GM23338 (cell line): ENCODE measurements around the gene ELFN1. TPM values are rescaled to one million over a fixed set of nuclear protein-coding genes. Genes with fewer than 3 reads are reported as not detected.

ENCODE experiments used
- ATAC-seq: fragments of 200-7000 bp; cut with Tn5 transposase; 3 replicates; pipeline ENCODE4 v1.9.1; 2020
- DNase-seq: peaks from one replicate; pipeline ENCODE4 v3.0.0-alpha.2; 2015; ENCODE audit warnings: low spot score
- H2AFZ ChIP-seq: fragments of 200-600 bp; sonication (generic); 2 replicates; pipeline ENCODE4 v1.8.0; 2016; ENCODE audit warnings: antibody characterized with exemption, mild to moderate bottlenecking, moderate library complexity
- H3F3A ChIP-seq: fragments of 200-600 bp; sonication (generic); replicated peaks from 2 replicates; pipeline ENCODE4 v1.8.0; 2017; ENCODE audit warnings: antibody characterized with exemption, mixed run types, low read depth
- H3K27ac ChIP-seq: fragments of 200-600 bp; sonication (generic); 2 replicates; pipeline ENCODE4 v1.6.1; 2016; ENCODE audit warnings: low read depth
- H3K27me3 ChIP-seq: fragments of 200-600 bp; sonication (generic); 2 replicates; pipeline ENCODE4 v1.8.0; 2016; ENCODE audit warnings: mild to moderate bottlenecking, mixed run types, moderate library complexity; ENCODE audit not compliant: insufficient read depth
- H3K36me3 ChIP-seq: fragments of 200-600 bp; sonication (generic); 2 replicates; pipeline ENCODE4 v1.8.0; 2016; ENCODE audit warnings: mild to moderate bottlenecking; ENCODE audit not compliant: insufficient read depth
- H3K4me1 ChIP-seq: fragments of 200-600 bp; sonication (generic); 2 replicates; pipeline ENCODE4 v1.8.0; 2016; ENCODE audit warnings: mild to moderate bottlenecking, moderate library complexity; ENCODE audit not compliant: insufficient read depth
- H3K4me2 ChIP-seq: fragments of 200-600 bp; sonication (generic); 2 replicates; pipeline ENCODE4 v1.7.1; 2017; ENCODE audit warnings: mixed run types
- H3K4me3 ChIP-seq: fragments of 200-600 bp; sonication (generic); 2 replicates; pipeline ENCODE4 v1.6.1; 2016; ENCODE audit warnings: mixed run types
- H3K79me2 ChIP-seq: fragments of 200-600 bp; sonication (generic); replicated peaks from 2 replicates; pipeline ENCODE4 v1.8.0; 2017; ENCODE audit warnings: mild to moderate bottlenecking; ENCODE audit not compliant: insufficient read depth
- H3K9me2 ChIP-seq: fragments of 200-600 bp; sonication (generic); 2 replicates; pipeline ENCODE4 v1.8.0; 2017; ENCODE audit not compliant: insufficient read depth
- H4K20me1 ChIP-seq: fragments of 200-600 bp; sonication (generic); replicated peaks from 2 replicates; pipeline ENCODE4 v1.8.0; 2017; ENCODE audit warnings: mild to moderate bottlenecking; ENCODE audit not compliant: insufficient read depth
- H3K27ac Mint-ChIP-seq: 2 replicates; pipeline ENCODE4 v1.8.0; 2020; ENCODE audit warnings: inconsistent platforms, mild to moderate bottlenecking, moderate library complexity, mixed read lengths
- H3K27me3 Mint-ChIP-seq: 3 replicates; pipeline ENCODE4 v1.8.0; 2022; ENCODE audit warnings: low read depth, mild to moderate bottlenecking, moderate library complexity, mixed read lengths, inconsistent platforms; ENCODE audit not compliant: insufficient read depth, poor library complexity
- H3K36me3 Mint-ChIP-seq: 3 replicates; pipeline ENCODE4 v1.8.0; 2021; ENCODE audit warnings: low read depth, mild to moderate bottlenecking, inconsistent platforms, moderate library complexity, mixed read lengths
- H3K4me1 Mint-ChIP-seq: 3 replicates; pipeline ENCODE4 v1.8.0; 2020; ENCODE audit warnings: mild to moderate bottlenecking, inconsistent platforms, mixed read lengths
- H3K4me3 Mint-ChIP-seq: 3 replicates; pipeline ENCODE4 v1.8.0; 2021; ENCODE audit warnings: moderate library complexity, mild to moderate bottlenecking, inconsistent platforms, mixed read lengths
- H3K9me3 Mint-ChIP-seq: 3 replicates; pipeline ENCODE4 v1.8.0; 2020; ENCODE audit warnings: moderate library complexity, mild to moderate bottlenecking, inconsistent platforms, mixed read lengths
- CREB1 ChIP-seq: fragments of 250-450 bp; sonication (Bioruptor Pico); IDR thresholded peaks from 2 replicates; pipeline ENCODE4 v1.5.0; 2020; ENCODE audit warnings: low read depth, mild to moderate bottlenecking, moderate library complexity
- CTCF ChIP-seq, 2 experiments: fragments of 200-600 bp in 1 of 2; sonication (generic) in 1 of 2; conservative IDR thresholded peaks; 2 replicates each; pipeline versions ENCODE4 v1.5.1 to v1.6.1; 2016 to 2017; ENCODE audit warnings: antibody characterized with exemption in 2 of 2, low read depth in 2 of 2, mild to moderate bottlenecking in 2 of 2, moderate library complexity in 1 of 2
- ETS1 ChIP-seq: IDR thresholded peaks from 2 replicates; pipeline ENCODE4 v1.6.1; 2016; ENCODE audit warnings: antibody characterized with exemption
- EZH2 ChIP-seq: fragments of 200-600 bp; sonication (generic); IDR thresholded peaks from one replicate; pipeline ENCODE4 v1.8.0; 2017; ENCODE audit warnings: antibody characterized with exemption, mild to moderate bottlenecking, low read depth; ENCODE audit not compliant: unreplicated experiment
- EZH2phosphoT487 ChIP-seq: fragments of 200-600 bp; sonication (generic); IDR thresholded peaks from one replicate; pipeline ENCODE4 v1.8.1; 2018; ENCODE audit warnings: antibody characterized with exemption; ENCODE audit not compliant: unreplicated experiment
- JUNB ChIP-seq: IDR thresholded peaks from one replicate; pipeline ENCODE4 v1.6.1; 2016; ENCODE audit warnings: antibody characterized with exemption; ENCODE audit not compliant: unreplicated experiment
- NANOG ChIP-seq: IDR thresholded peaks from 2 replicates; pipeline ENCODE4 v1.6.1; 2016; ENCODE audit warnings: antibody characterized with exemption, borderline replicate concordance
- POLR2AphosphoS5 ChIP-seq: IDR thresholded peaks from 2 replicates; pipeline ENCODE4 v1.6.1; 2016; ENCODE audit warnings: antibody characterized with exemption, low read depth
- REST ChIP-seq: IDR thresholded peaks from one replicate; pipeline ENCODE4 v1.6.1; 2018; ENCODE audit warnings: antibody characterized with exemption; ENCODE audit not compliant: unreplicated experiment
- STAT1 ChIP-seq: IDR thresholded peaks from one replicate; pipeline ENCODE4 v1.6.1; 2016; ENCODE audit warnings: antibody characterized with exemption; ENCODE audit not compliant: unreplicated experiment
- ZNF114 ChIP-seq: fragments of 250-450 bp; sonication (Bioruptor Pico); IDR thresholded peaks from 2 replicates; pipeline ENCODE4 v1.5.0; 2020; ENCODE audit warnings: mild to moderate bottlenecking, moderate library complexity
- ZNF331 ChIP-seq: fragments of 250-450 bp; sonication (Bioruptor Pico); IDR thresholded peaks from 2 replicates; pipeline ENCODE4 v1.5.0; 2020; ENCODE audit warnings: low read depth, mild to moderate bottlenecking, moderate library complexity
- polyA plus RNA-seq: library from polyadenylated mRNA; unstranded; fragments of >200 nt; fragmentation: Nextera tagmentation; extraction: Ambion mirVana; gene quantifications from 2 replicates; pipeline ENCODE4 v1.2.1, GENCODE V29; 2016
- total RNA-seq: library from RNA; depleted of rRNA; stranded (reverse); fragments of >200 nt; shearing (Covaris generic); gene quantifications from 2 replicates; pipeline ENCODE4 v1.2.3, GENCODE V29; 2014
- TF ChIP-seq, protein P1 (sequence below): fragments of 250-450 bp; sonication (Bioruptor Pico); IDR thresholded peaks from 2 replicates; pipeline ENCODE4 v1.5.0; 2020; ENCODE audit warnings: mild to moderate bottlenecking, moderate library complexity

Gene ELFN1
- total and polyA plus RNA-seq, 2 experiments from 2014 or later: 0.08 to 3.5 TPM

GRCh38 chr7:1647961-1648672, 22.0 kb upstream of the ELFN1 start:
- H3K79me2 ChIP-seq: no peaks in the 10 kb centered on the region
- no peaks in the 10 kb centered on the region for H4K20me1 ChIP-seq
- H3F3A ChIP-seq: no peaks in the 10 kb centered on the region
- H3K4me3 ChIP-seq: no peak overlapping the region
- H3K4me2 ChIP-seq: no peak overlapping the region
- H3K36me3 Mint-ChIP-seq: no peaks in the 10 kb centered on the region
- H3K4me1 Mint-ChIP-seq: no peaks in the 10 kb centered on the region; the same call in 2 of the 3 replicates
- DNase-seq: no peak
- H3K9me2 ChIP-seq: no peaks in the 10 kb centered on the region
- peak overlapping the region; percentile 56; the same call in 1 of the 2 replicates for H2AFZ ChIP-seq
- no peak for TF ChIP-seq CREB1
- TF ChIP-seq STAT1: no peak
- TF ChIP-seq POLR2AphosphoS5: no peak
- TF ChIP-seq EZH2phosphoT487: no peak
- TF ChIP-seq, protein P1, sequence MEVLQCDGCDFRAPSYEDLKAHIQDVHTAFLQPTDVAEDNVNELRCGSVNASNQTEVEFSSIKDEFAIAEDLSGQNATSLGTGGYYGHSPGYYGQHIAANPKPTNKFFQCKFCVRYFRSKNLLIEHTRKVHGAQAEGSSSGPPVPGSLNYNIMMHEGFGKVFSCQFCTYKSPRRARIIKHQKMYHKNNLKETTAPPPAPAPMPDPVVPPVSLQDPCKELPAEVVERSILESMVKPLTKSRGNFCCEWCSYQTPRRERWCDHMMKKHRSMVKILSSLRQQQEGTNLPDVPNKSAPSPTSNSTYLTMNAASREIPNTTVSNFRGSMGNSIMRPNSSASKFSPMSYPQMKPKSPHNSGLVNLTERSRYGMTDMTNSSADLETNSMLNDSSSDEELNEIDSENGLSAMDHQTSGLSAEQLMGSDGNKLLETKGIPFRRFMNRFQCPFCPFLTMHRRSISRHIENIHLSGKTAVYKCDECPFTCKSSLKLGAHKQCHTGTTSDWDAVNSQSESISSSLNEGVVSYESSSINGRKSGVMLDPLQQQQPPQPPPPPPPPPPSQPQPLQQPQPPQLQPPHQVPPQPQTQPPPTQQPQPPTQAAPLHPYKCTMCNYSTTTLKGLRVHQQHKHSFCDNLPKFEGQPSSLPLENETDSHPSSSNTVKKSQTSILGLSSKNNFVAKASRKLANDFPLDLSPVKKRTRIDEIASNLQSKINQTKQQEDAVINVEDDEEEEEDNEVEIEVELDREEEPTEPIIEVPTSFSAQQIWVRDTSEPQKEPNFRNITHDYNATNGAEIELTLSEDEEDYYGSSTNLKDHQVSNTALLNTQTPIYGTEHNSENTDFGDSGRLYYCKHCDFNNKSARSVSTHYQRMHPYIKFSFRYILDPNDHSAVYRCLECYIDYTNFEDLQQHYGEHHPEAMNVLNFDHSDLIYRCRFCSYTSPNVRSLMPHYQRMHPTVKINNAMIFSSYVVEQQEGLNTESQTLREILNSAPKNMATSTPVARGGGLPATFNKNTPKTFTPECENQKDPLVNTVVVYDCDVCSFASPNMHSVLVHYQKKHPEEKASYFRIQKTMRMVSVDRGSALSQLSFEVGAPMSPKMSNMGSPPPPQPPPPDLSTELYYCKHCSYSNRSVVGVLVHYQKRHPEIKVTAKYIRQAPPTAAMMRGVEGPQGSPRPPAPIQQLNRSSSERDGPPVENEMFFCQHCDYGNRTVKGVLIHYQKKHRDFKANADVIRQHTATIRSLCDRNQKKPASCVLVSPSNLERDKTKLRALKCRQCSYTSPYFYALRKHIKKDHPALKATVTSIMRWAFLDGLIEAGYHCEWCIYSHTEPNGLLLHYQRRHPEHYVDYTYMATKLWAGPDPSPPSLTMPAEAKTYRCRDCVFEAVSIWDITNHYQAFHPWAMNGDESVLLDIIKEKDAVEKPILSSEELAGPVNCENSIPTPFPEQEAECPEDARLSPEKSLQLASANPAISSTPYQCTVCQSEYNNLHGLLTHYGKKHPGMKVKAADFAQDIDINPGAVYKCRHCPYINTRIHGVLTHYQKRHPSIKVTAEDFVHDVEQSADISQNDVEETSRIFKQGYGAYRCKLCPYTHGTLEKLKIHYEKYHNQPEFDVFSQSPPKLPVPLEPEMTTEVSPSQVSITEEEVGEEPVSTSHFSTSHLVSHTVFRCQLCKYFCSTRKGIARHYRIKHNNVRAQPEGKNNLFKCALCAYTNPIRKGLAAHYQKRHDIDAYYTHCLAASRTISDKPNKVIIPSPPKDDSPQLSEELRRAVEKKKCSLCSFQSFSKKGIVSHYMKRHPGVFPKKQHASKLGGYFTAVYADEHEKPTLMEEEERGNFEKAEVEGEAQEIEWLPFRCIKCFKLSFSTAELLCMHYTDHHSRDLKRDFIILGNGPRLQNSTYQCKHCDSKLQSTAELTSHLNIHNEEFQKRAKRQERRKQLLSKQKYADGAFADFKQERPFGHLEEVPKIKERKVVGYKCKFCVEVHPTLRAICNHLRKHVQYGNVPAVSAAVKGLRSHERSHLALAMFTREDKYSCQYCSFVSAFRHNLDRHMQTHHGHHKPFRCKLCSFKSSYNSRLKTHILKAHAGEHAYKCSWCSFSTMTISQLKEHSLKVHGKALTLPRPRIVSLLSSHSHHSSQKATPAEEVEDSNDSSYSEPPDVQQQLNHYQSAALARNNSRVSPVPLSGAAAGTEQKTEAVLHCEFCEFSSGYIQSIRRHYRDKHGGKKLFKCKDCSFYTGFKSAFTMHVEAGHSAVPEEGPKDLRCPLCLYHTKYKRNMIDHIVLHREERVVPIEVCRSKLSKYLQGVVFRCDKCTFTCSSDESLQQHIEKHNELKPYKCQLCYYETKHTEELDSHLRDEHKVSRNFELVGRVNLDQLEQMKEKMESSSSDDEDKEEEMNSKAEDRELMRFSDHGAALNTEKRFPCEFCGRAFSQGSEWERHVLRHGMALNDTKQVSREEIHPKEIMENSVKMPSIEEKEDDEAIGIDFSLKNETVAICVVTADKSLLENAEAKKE (CRISPR knock-in tag): no peak
- TF ChIP-seq ZNF331 (CRISPR knock-in tag): no peak
- TF ChIP-seq NANOG: no peak
- TF ChIP-seq REST: no peak
- TF ChIP-seq EZH2: no peak
- no peak for TF ChIP-seq ZNF114 (CRISPR knock-in tag)
- TF ChIP-seq JUNB: no peak
- TF ChIP-seq CTCF (conservative IDR thresholded peaks at IDR 0.05; ENCODE audit: low read depth in 2 of 2): no peak
- TF ChIP-seq ETS1: no peak
- no peak overlapping the region for H3K27ac Mint-ChIP-seq
- H3K9me3 Mint-ChIP-seq: no peaks in the 10 kb centered on the region
- no peak overlapping the region for H3K4me3 Mint-ChIP-seq
- no peaks in the 10 kb centered on the region for H3K27me3 ChIP-seq
- H3K27me3 Mint-ChIP-seq: peaks cover 9% of the 10 kb centered on the region
- H3K4me1 ChIP-seq: no peaks in the 10 kb centered on the region
- no peak overlapping the region for H3K27ac ChIP-seq
- peak; percentile 72 for ATAC-seq
- no peaks in the 10 kb centered on the region for H3K36me3 ChIP-seq
